HEK293T (cell line): Measurements from ENCODE around the gene CRHR2.

Experiments
- ARNT ChIP-seq: fragments of 450-650 bp; IDR thresholded peaks from 2 replicates; pipeline ENCODE4 v1.6.1; 2017; ENCODE audit warnings: mild to moderate bottlenecking
- CTBP1 ChIP-seq: fragments of 450-650 bp; IDR thresholded peaks from 2 replicates; pipeline ENCODE4 v1.6.1; 2016; ENCODE audit warnings: borderline replicate concordance
- FOXA1 ChIP-seq: fragments of 450-650 bp; IDR thresholded peaks from 2 replicates; pipeline ENCODE4 v1.6.1; 2016; ENCODE audit warnings: mild to moderate bottlenecking
- FOXK2 ChIP-seq: fragments of 450-650 bp; IDR thresholded peaks from 2 replicates; pipeline ENCODE4 v1.6.1; 2016; ENCODE audit warnings: mild to moderate bottlenecking
- FOXM1 ChIP-seq: fragments of 450-650 bp; IDR thresholded peaks from 2 replicates; pipeline ENCODE4 v1.6.1; 2017; ENCODE audit warnings: mild to moderate bottlenecking, borderline replicate concordance
- HDGF ChIP-seq: fragments of 450-650 bp; IDR thresholded peaks from 2 replicates; pipeline ENCODE4 v1.6.1; 2017; ENCODE audit warnings: antibody characterized with exemption, borderline replicate concordance
- NFRKB ChIP-seq: fragments of 450-650 bp; IDR thresholded peaks from 2 replicates; pipeline ENCODE4 v1.6.1; 2016; ENCODE audit warnings: mild to moderate bottlenecking, moderate library complexity
- TARDBP ChIP-seq: fragments of 450-650 bp; IDR thresholded peaks from 2 replicates; pipeline ENCODE4 v1.6.1; 2016
- ZNF384 ChIP-seq: fragments of 450-650 bp; IDR thresholded peaks from 2 replicates; pipeline ENCODE4 v1.6.1; 2016

GRCh38 chr7:30633223-30633622, 49.0 kb downstream of the CRHR2 start:
- TF ChIP-seq NFRKB (no peak), ZNF384 (no peak), FOXA1 (no peak), HDGF (no peak), FOXM1 (no peak), CTBP1 (no peak), FOXK2 (no peak), TARDBP (no peak), ARNT (no peak)
